DMS53 treated with DMSO at 0.1 percent for 48 hours (cell line): ENCODE measurements around the gene CACHD1.
"Not testable (repeated sequence)": the region's sequence is repeated elsewhere in the genome, so short reads cannot be mapped to it uniquely, and the experiment has no call there.

Experiments used
- DNase-seq: peaks from one replicate; lab custom pipeline; 2025; ENCODE audit not compliant: unreplicated experiment; lab: John Stamatoyannopoulos, UW

Gene CACHD1

DNA sequence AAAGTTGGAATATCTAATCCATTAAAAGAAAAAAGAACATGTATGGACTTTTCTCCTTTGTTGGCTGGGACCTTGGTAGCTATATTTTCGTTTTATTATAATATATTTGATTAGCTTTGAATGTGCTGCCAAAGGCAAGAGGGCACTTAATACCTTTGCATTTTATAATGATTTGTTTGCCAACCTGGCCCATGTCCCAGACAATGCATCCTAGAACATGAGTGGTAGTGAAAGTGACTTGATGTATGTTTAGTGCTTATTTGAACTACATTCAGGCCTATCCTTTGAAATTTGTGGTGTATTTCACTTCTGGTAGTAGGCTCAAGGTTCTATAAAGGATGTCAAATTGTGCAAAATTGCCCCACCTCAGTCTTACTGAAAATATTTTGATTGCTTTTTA is 25.9 kb downstream of the CACHD1 start:
- peak; percentile 96 for DNase-seq

DNA sequence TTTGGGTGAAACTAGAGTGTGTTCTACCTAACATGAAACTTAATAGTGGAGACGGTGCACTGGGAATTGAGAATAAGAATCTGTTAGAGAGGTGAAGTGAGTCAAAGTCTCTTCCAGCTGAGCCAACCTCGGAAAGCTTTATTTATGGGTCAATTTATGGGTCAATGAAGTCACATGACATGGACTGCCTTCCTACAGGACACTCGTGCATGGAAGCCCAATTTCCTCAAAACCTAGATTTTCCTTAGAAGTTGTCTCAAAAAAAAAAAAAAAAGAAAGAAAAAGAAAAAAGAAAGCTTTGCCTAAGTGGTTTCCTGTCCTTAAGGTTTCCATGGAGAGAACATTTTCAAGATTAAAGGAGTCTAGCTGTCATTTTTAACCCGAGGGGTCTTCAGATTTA is 26.7 kb downstream of the CACHD1 start:
- DNase-seq = no peak

DNA sequence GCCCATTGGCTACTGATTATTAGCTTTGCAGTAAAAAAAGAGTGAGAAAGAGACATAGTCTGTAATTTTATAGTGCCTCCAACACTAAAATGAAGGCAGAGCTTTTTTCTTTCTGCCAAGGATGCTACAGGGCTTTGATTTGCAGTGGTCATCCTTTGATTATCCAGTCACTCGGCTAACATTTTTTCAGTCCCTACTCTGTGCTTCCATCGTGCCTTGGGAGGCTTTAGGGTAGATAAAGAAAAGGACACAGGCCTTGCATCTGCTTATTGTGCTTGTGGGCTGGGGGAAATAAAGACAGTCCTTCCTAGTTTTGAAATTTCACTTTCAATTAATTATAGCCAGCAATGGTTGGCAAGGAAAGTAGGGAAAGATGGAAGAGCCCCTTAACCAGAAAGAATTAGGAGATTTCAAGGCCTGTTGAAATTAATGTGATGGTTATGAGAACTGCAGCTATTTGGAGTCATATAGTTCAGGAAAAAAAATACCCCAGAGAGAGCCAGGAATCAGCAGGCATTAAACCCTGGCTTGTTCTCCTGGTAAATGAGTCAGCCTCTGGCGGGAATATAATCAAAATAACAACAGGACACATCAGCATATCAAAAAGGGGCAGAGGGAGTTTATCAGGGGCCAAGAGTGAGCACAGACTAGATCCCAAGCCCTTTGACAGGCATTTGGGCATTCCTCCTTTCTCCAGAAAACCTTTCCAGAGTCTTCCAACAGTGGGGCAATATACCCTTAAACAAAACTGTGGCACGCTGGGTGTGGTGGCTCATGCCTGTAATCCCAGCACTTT is 27.4 kb downstream of the CACHD1 start:
- no peak for DNase-seq

DNA sequence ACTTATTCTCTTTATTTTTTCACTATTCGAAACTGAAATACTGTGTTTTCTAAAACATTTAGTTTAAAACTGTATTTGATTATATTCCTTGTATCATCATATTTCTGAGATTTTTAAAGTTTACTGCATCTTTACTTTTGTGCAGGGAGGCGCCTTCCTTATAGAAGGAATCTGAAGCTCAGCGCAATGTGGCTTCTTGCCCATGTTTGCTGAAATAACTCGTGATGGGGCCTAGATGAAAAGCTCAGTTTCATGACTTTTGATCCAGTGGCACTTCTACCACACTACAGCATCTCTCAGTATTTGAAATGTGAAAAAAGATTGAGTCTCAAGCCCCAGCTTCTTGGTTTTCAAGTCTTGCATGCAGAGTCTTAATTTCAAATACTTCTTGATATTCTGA is 28.4 kb downstream of the CACHD1 start:
- no peak for DNase-seq

DNA sequence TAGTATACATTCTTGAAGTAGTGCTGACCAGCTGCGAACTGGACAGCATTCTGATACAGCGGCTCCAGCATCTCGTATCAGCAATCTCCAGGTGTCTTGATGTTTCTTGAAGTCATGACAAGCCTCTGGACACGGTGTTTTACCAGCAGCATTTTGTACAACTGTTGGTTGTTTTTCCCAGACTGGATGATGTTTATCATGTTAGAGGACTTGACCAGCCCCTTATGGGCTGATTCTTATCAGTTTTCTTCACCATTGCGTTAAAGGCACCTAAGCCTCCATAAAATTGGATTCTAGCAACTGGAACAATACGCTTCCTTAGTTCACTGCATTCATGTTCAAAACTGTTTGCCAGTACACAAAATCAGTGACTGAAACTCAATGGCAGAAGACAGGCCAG is 29.1 kb downstream of the CACHD1 start:
- no peak for DNase-seq

DNA sequence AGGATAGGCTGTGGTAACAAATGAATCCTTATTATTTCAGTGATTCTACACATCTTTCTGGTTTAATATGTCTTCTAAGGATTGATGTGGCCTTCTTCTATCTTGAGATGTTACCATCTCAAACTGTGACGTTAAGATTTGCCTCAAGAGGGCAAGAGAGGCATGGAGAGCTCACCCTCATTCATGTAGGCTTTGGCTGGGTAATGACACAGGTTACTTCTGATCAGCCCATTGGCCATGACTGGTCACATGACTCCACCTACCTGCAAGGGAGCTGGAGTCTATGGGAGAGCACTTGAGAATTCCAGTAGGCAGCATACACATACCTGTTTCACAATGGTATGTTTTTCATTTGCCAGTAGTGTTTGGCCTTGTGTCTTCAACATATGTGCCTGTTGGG is 30.0 kb downstream of the CACHD1 start:
- no peak for DNase-seq

DNA sequence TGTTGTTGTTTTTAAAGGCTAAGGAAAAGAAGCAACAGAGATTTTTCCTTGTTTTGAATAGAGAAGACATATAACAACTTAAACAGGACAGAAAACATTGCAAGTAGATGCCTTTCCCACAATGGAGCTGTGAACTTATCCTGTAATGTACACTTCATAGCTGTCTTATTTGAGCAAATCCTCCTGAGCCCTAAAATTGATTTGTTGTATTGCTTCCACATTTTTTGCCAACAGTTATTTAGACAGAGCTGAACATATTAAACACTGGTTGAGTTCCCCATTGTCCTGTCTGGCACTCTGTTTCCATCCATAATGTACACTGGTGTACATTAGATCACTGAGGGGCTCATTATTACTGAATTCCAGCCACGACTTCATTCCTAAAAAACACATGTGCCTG is 32.2 kb downstream of the CACHD1 start:
- DNase-seq = no peak

DNA sequence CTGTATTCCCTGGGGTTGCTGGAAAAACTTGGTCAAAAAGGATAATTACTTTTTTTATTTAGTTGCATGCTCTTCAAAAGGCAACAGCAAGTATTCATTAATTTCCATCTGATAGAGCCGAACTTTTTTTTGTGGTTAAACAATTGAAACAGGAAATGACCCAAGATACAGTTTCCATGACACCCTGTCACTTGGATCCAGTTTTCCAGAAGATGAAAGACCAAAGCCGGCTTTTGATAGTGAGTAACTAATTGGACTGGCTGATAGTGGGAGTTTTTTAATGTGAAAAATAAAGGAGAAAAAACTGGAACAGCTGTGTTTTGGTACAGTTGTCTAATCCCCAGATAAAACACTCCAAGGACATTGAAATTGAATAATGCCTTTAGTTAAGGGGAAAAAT is 33.0 kb downstream of the CACHD1 start:
- no peak for DNase-seq

DNA sequence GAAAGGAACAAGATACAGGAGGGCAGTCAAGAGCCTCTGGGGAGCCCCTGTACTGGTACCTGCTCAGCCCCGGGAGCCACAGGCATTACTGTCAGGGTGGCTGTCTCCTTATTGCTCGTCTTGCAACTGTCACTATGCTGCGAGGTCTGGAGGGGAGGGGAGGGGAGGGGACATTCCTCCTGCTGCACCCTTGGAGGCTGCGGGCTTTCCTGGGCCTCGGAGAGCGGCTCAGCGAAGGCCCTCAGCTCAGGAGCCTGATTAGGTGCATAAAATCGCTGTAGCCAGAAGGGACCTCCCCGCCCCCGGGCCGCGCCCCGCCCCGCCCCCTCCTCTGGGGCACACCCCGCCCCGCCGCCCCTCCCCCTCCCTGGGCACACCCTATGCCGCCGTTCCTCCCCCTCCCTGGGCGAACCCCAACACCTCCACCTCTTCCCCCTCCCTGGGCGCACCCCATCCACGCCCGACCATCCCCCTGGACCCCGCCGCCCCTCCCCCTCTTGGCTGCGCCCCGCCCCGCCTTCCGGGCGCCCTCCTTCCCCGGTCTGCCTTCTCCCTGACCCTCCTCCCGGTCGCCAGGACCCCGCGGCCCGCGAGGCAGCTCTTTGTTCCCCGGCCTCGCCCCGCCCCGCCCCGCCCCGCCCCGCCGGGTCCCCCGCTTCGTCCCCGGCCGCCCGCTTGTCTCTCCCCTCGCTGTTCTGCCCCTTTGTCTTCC is 35.5 kb downstream of the CACHD1 start:
- peak; percentile 39 for DNase-seq

DNA sequence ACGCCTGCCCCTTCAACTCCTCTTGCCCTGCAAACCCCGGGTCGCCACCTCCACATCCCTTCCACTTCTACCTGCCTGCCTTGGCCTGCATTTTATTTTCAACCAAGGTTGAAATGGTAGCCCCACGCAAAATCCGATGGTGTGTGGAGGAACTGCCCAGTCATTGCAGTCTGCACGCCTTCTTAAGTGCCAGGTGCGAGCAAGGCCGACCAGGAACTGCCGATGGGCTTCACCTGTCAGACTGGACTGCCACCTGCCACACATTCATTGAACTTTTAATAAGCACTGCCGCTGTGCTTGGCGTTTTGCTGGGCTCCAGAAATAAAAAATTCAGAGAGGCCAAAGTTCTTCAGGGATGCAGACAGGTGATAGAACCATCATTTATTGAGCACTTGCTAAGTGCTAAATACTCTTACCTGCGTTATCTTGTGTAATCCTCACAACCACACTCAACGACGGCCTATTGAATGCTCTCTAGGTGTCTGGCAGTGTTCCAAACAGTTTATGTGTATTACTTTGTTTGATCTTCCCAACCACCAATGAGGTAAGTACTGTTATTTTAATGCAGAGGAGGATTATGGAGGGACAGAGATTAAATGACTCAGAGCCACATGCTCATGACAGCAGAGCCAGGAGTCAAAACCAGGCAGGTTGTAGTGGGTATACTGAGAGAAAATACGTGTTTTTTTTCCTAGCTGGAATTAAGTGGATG is 36.2 kb downstream of the CACHD1 start:
- peak; percentile 100 for DNase-seq

DNA sequence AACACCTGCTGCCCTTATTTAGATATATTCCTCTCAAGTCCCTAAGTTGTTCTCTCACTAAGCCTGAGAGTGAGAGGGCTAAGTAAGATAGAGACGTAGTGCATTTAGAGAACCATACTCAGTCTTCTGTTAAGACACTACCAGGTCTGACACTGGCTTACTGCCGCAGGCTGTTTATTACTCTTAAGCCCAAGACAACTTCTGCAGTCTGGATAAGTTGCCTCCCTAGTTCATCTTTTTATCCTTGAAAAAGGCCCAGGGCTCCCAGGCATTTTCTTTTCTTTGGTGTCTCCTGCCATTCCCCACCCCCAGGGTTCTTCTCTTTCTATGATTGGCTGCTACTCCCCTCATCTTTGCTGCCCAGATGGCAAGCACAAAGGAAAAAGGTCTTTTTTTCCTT is 38.7 kb downstream of the CACHD1 start:
- DNase-seq = no peak

DNA sequence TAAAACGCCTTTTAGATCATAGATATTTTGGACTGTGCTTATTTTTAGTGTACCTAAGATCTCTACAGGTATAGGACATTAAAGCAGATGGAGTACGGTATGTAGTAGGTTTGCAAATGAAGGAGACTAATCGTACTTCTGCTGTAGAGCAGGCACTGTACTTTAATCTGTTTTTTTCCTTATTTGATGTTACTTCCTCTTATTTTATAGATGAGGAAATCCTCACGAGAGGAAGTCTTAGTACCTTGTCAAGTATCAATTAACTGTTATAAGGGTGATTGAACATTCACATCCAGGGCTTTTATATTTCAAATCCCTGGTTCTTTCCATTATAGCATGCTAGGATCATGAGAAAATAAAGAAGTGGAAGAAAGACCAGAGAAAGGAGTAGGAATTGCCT is 41.1 kb downstream of the CACHD1 start:
- no peak for DNase-seq

DNA sequence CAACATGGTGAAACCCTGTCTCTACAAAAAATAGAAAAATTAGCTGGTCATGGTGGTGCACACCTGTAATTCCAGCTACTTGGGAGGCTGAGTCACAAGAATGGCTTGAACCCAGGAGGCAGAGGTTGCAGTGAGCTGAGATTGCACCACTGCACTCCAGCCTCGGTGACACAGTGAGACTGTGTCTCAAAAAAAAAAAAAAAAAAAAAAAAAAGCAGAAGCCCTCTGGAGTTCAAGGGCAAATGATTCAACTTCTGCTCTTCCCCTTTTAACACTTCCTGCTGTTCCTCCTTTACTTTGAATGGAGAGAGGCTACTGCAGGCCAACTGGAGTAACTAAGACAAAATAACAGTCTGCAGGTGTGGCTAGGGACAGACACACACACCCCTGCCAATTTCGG is 42.3 kb downstream of the CACHD1 start:
- not testable (repeated sequence) for DNase-seq

DNA sequence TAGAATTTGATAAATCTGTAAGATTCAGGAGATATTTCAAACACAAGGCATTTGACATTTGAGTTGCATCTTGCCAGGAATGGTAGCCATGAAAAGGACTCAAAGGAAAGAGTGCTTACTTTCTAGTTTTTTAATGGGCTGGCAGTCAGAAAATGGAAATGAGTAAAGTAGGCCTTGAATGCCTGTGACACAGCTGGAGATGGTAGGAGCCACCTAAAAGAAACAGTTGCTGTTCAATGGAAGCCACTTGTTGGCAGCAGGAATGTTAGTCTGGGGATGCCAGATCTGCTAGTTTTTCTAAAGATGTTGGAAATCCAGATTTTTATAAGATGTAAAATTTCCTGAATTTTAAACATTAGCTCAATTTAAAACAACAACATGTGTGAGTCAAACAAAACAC is 43.6 kb downstream of the CACHD1 start:
- DNase-seq = no peak

DNA sequence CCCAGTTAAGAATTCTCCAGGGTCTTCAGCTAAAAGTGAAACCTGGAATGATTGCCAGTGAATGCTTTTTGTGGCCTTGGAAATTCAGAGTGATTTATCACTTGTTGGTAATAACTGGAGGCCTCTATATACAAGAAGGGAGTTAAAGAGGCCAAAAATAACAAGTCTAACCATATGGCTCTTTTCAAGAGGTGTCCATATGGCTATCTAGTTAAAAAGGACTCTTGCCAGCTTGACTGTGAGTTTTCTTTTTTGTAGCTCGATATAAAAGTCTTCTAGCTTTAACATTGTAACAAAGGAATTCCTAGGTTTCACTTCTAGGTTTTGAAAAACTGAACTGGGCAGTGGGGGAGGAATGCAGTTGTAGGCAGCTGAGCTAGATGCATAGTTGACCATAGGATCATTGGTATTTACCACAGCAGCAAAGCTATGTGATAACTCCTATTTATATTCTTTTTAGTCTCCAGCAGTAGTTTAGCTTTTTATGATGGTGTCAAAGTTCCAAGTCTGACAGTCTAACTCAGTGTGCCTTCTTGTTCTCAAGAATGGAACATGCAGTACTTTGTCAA is 44.4 kb downstream of the CACHD1 start:
- DNase-seq = no peak

DNA sequence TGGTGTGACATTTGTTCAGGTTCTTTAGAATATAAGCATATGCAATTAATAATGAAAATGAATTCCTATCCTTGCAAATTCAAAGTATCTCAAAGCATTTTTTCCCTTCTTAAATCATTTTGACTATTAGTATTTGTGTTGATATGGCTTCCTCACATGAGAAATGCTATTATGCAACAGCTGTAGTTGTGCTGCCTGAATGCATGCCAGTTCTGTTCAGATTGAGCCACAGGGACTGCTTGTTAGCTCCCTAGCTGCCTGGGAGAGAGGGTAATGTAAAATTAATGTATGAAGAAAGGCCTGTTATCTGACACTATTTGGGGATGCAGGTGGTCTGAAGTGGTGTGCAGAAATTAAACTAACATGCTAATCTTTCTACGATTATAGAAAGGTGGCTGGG is 45.5 kb downstream of the CACHD1 start:
- DNase-seq = no peak

DNA sequence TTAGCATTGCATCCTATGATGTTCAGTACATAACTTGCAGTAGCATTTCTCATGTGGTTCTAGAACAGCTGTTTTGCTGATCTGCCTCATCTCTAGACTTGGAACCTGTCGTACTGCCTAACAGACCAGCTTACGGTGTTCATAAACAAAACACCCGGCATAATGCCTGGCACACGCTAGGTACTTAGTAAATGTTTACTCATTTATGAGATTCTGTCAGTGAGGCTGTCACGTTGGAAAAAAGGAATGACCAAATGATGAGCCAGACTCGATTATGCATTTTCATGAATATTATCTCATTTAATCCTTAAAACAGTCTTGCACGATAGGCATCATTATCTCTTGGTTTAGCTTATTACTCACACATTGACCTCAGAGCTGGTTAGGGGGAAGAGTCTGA is 46.4 kb downstream of the CACHD1 start:
- no peak for DNase-seq

DNA sequence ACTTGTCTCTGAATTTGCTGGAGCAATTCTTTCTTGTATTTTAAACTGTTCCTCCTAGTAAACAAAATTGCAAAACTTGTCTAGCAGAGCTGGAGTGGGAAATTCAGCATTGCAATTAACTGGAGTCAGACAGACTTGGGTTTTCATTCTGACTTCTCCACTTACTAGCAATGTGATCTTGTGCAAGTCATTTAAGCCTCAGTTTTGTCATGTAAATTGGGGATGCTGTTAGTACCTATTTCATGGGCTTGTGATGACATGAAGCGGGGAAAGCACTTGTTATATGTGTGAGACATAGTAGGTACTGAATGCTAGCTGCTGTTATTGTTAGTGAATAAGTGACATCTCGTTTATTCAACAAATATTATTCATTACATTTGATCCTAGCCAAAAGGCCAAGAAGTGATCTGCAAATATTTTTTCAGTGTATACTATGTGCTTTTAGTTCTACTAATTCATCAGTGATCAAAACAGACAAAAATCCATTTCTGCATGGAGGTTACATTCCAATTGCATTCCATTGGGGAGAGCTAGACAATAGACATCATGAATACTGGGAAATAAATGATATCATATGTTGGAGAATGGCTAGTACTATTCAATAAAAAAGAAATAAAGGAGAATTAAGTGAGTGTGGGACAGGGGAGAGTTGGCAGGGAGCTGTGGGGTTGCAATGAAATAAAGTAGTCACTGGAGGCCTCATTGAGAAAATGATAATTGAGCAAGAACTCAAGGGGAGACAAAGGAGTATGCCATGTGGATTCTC is 47.1 kb downstream of the CACHD1 start:
- DNase-seq = no peak

DNA sequence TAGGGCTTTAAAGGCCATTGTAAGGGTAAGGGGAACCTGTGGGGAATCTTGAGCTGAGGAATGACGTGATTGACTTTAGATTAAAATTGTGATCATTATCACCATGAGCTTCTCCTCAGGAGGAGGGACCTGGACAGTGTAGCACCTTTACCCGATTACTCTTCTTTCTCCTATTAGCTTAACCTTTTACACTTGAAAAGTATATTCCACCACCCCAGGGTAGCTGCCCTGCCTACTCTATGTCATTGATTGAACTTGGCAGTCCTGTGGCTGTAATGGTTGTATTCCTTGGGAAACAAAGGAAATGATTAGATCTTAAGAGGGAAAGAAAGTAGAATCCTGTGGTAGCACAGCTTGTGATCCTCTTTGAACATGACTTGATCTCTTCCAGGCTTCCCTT is 47.7 kb downstream of the CACHD1 start:
- DNase-seq = no peak

DNA sequence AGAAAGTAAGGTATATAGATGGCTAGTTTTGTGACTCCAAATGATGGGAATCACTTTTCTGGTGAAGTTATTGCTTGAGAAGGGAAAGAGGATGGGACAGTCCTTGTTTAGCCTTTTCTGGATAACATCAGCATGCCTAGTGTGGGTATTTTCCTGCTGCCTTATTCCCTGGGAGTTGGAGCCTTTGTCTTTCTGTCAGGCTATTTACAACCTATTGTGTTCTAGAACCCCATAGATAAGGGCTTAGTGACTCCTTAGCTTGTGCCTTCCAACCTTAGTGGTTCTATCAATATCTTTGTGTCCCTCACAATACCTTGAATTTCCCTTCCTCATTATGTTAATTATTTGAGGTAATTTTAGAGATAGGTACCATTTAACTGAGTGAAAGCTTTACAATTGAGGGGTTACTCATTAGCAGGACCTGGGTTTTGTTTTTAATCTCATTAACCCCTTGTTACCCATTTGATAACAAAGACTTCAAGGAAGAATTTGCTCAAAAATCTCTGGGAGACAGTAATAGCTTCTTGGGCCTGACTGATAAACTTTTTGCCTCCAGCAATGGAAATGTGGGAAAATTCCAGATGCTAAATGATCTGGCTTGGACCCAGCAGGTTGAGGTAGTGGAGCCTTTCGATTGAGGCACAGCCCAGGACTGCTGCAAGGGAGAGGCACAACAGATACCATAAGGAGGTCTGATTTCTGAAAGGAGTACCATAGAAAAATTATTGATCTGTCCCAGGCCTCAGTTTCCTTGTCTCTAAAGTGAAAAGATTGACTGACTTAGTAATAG is 49.0 kb downstream of the CACHD1 start:
- no peak for DNase-seq
